ENCODE data around the gene ANKDD1B.
A peak's percentile ranks its signal among the peaks of the same experiment; 100 is the strongest.

ANKDD1B gene

GRCh38 chr5:75616971-75617621, 5.8 kb downstream of the ANKDD1B start:
- no peak for DNase-seq

GRCh38 chr5:75617736-75618352, 6.6 kb downstream of the ANKDD1B start:
- DNase-seq, result no peak

GRCh38 chr5:75620184-75620959, 9.1 kb downstream of the ANKDD1B start:
- no peak for DNase-seq

- no peak for DNase-seq
These were observed 11.3 kb downstream of the ANKDD1B start for GRCh38 chr5:75622564-75622963.

GRCh38 chr5:75623846-75624245, 12.6 kb downstream of the ANKDD1B start:
- no peak for DNase-seq

- no peak for DNase-seq
These were observed 15.7 kb downstream of the ANKDD1B start for GRCh38 chr5:75626959-75627358.

- no peak for DNase-seq
These were observed 16.5 kb downstream of the ANKDD1B start for GRCh38 chr5:75627801-75628200.

GRCh38 chr5:75630875-75631274, 19.6 kb downstream of the ANKDD1B start:
- no peak for DNase-seq

GRCh38 chr5:75632321-75632720, 21.1 kb downstream of the ANKDD1B start:
- DNase-seq, result no peak

GRCh38 chr5:75637949-75638348, 26.7 kb downstream of the ANKDD1B start:
- no peak for DNase-seq

- DNase-seq, result no peak
These were observed 28.5 kb downstream of the ANKDD1B start for GRCh38 chr5:75639535-75640311.

GRCh38 chr5:75640395-75640794, 29.1 kb downstream of the ANKDD1B start:
- no peak for DNase-seq

GRCh38 chr5:75640826-75641225, 29.6 kb downstream of the ANKDD1B start:
- no peak for DNase-seq

- DNase-seq, result no peak
These were observed 37.5 kb downstream of the ANKDD1B start for GRCh38 chr5:75648712-75649111.

GRCh38 chr5:75651575-75652238, 40.5 kb downstream of the ANKDD1B start:
- DNase-seq, result no peak

GRCh38 chr5:75653521-75653920, 42.3 kb downstream of the ANKDD1B start:
- DNase-seq, result no peak

GRCh38 chr5:75654693-75655295, 43.5 kb downstream of the ANKDD1B start:
- no peak for DNase-seq

- peak; percentile 13 to 16 for DNase-seq
These were observed 45.2 kb downstream of the ANKDD1B start for GRCh38 chr5:75656311-75657003.

GRCh38 chr5:75659791-75660450, 48.7 kb downstream of the ANKDD1B start:
- DNase-seq, result no peak

- no peak for DNase-seq
These were observed 49.6 kb downstream of the ANKDD1B start for GRCh38 chr5:75660678-75661465.
